Endodermal cell (in vitro differentiated cells): ENCODE data around the gene CEMIP2. TPM values are rescaled to one million over a fixed set of nuclear protein-coding genes. Genes with fewer than 3 reads are reported as not detected.

Source experiments
- DNase-seq: peaks from one replicate; pipeline ENCODE4 v3.0.0-alpha.2; 2017
- H3K27ac ChIP-seq: 2 replicates; pipeline ENCODE4 v1.5.1; 2013; ENCODE audit warnings: mild to moderate bottlenecking, low read depth, low read length, moderate library complexity
- H3K27me3 ChIP-seq: 2 replicates; pipeline ENCODE4 v1.6.1; 2013; ENCODE audit warnings: mild to moderate bottlenecking, low read length, moderate library complexity; ENCODE audit not compliant: insufficient read depth, control insufficient read depth, poor library complexity, severe bottlenecking
- H3K36me3 ChIP-seq: 2 replicates; pipeline ENCODE4 v1.7.0; 2013; ENCODE audit warnings: mild to moderate bottlenecking, low read length, moderate library complexity; ENCODE audit not compliant: control insufficient read depth, insufficient read depth
- H3K4me1 ChIP-seq: one replicate; pipeline ENCODE4 v1.7.0; 2013; ENCODE audit warnings: low read length; ENCODE audit not compliant: control insufficient read depth, insufficient read depth
- H3K4me3 ChIP-seq: 2 replicates; pipeline ENCODE4 v1.5.1; 2013; ENCODE audit warnings: mild to moderate bottlenecking, low read length, moderate library complexity
- H3K9ac ChIP-seq: 2 replicates; pipeline ENCODE4 v1.6.1; 2013; ENCODE audit warnings: mild to moderate bottlenecking, low read length, moderate library complexity; ENCODE audit not compliant: poor library complexity, severe bottlenecking; ENCODE audit errors: extremely low read depth
- H3K9me3 ChIP-seq: 2 replicates; pipeline ENCODE4 v1.6.1; 2013; ENCODE audit warnings: mild to moderate bottlenecking, low read length, moderate library complexity; ENCODE audit not compliant: control insufficient read depth
- H3K27ac Mint-ChIP-seq: 2 replicates; pipeline ENCODE4 v1.8.0; 2020; ENCODE audit warnings: mixed read lengths
- H3K27me3 Mint-ChIP-seq: 2 replicates; pipeline ENCODE4 v1.8.0; 2021; ENCODE audit warnings: mild to moderate bottlenecking, mixed read lengths; ENCODE audit not compliant: insufficient read depth
- H3K36me3 Mint-ChIP-seq: 2 replicates; pipeline ENCODE4 v1.8.0; 2020; ENCODE audit warnings: low read depth, mixed read lengths
- H3K4me1 Mint-ChIP-seq: 2 replicates; pipeline ENCODE4 v1.8.0; 2020; ENCODE audit warnings: mixed read lengths
- H3K4me3 Mint-ChIP-seq: 2 replicates; pipeline ENCODE4 v1.8.0; 2020; ENCODE audit warnings: mild to moderate bottlenecking, moderate library complexity, mixed read lengths
- H3K9me3 Mint-ChIP-seq: 2 replicates; pipeline ENCODE4 v1.8.0; 2020; ENCODE audit warnings: mild to moderate bottlenecking, mixed read lengths
- CTCF ChIP-seq: fragments of 200-600 bp; sonication (generic); conservative IDR thresholded peaks from 2 replicates; pipeline ENCODE4 v1.5.0; 2021; ENCODE audit warnings: antibody characterized with exemption, mild to moderate bottlenecking
- WGBS, 2 experiments: methylation state at CpG; one replicate each; pipeline versions ENCODE4 v1.1.5 to v1.1.7; 2013; ENCODE audit warnings: missing lambda C conversion rate in 2 of 2, mixed read lengths in 1 of 2; ENCODE audit not compliant: insufficient coverage in 1 of 2, insufficient read length in 1 of 2; 5-methylcytosine and 5-hydroxymethylcytosine counted together
- total RNA-seq, 2 donors: library from RNA; stranded (reverse); fragmentation: NEBNext Ultra II Directional in 1 of 2; extraction: Animal tissue kit (Norgen Biotek cat#: 25700) in 1 of 2; gene quantifications; 2 replicates in 1 of 2; 3 replicates in 1 of 2; pipeline ENCODE4 v1.2.1, GENCODE V29; 2021

Gene CEMIP2
- total RNA-seq, 2 donors from 2014 or later, result 57.9 to 70.1 TPM

GRCh38 chr9:71643330-71643729, 125.0 kb downstream of the CEMIP2 start:
- peaks cover 10% of the 10 kb centered on the region for H3K27me3 Mint-ChIP-seq
- no peak overlapping the region for H3K27ac ChIP-seq
- H3K4me1 ChIP-seq, result peaks cover 3% of the 10 kb centered on the region
- WGBS, 2 experiments, result 69 to 86% methylated on average over 2 of the region's 2 CpGs
- no peaks in the 10 kb centered on the region for H3K9me3 ChIP-seq
- H3K27me3 ChIP-seq, result no peaks in the 10 kb centered on the region
- no peak overlapping the region for H3K27ac Mint-ChIP-seq
- no peak overlapping the region for H3K4me3 ChIP-seq
- peaks cover 9% of the 10 kb centered on the region for H3K4me1 Mint-ChIP-seq
- no peak overlapping the region for H3K4me3 Mint-ChIP-seq
- H3K36me3 ChIP-seq, result no peaks in the 10 kb centered on the region
- H3K9ac ChIP-seq, result no peak overlapping the region
- no peak for TF ChIP-seq CTCF
- no peak for DNase-seq
- no peaks in the 10 kb centered on the region for H3K9me3 Mint-ChIP-seq
- H3K36me3 Mint-ChIP-seq, result no peaks in the 10 kb centered on the region

GRCh38 chr9:71642056-71642455, 126.3 kb downstream of the CEMIP2 start:
- no peaks in the 10 kb centered on the region for H3K4me1 ChIP-seq
- Mint-ChIP-seq H3K4me1 (peaks cover 3% of the 10 kb centered on the region), H3K36me3 (no peaks in the 10 kb centered on the region), H3K9me3 (no peaks in the 10 kb centered on the region), H3K27ac (no peak overlapping the region), H3K4me3 (no peak overlapping the region), H3K27me3 (peaks cover 10% of the 10 kb centered on the region)
- no peak for DNase-seq
- no peak overlapping the region for H3K27ac ChIP-seq
- H3K27me3 ChIP-seq, result no peaks in the 10 kb centered on the region
- H3K9ac ChIP-seq, result no peak overlapping the region
- no peak for TF ChIP-seq CTCF
- no peaks in the 10 kb centered on the region for H3K9me3 ChIP-seq
- 95 to 98% methylated on average over 5 of the region's 5 CpGs for WGBS, 2 experiments
- H3K36me3 ChIP-seq, result no peaks in the 10 kb centered on the region
- H3K4me3 ChIP-seq, result no peak overlapping the region

- Histone ChIP-seq H3K9ac (no peak overlapping the region), H3K9me3 (no peaks in the 10 kb centered on the region), H3K27ac (no peak overlapping the region), H3K27me3 (no peaks in the 10 kb centered on the region), H3K36me3 (no peaks in the 10 kb centered on the region), H3K4me1 (no peaks in the 10 kb centered on the region), H3K4me3 (no peak overlapping the region)
- H3K27me3 Mint-ChIP-seq, result no peaks in the 10 kb centered on the region
- no peaks in the 10 kb centered on the region for H3K36me3 Mint-ChIP-seq
- no peaks in the 10 kb centered on the region for H3K9me3 Mint-ChIP-seq
- TF ChIP-seq CTCF, result no peak
- H3K4me3 Mint-ChIP-seq, result no peak overlapping the region
- H3K4me1 Mint-ChIP-seq, result peaks cover 5% of the 10 kb centered on the region
- DNase-seq, result no peak
- 93 to 100% methylated on average over 1 to 7 of the region's 7 CpGs for WGBS, 2 experiments
- no peak overlapping the region for H3K27ac Mint-ChIP-seq
Measured at GRCh38 chr9:71638627-71639026, 129.7 kb downstream of the CEMIP2 start.
